GM23338 (cell line): ENCODE results near the gene THSD7A. TPM values are rescaled to one million over a fixed set of nuclear protein-coding genes. Genes with fewer than 3 reads are reported as not detected.

Source experiments
- ATAC-seq: fragments of 200-7000 bp; cut with Tn5 transposase; 3 replicates; pipeline ENCODE4 v1.9.1; 2020
- DNase-seq: peaks from one replicate; pipeline ENCODE4 v3.0.0-alpha.2; 2015; ENCODE audit warnings: low spot score
- H2AFZ ChIP-seq: fragments of 200-600 bp; sonication (generic); 2 replicates; pipeline ENCODE4 v1.8.0; 2016; ENCODE audit warnings: antibody characterized with exemption, mild to moderate bottlenecking, moderate library complexity
- H3F3A ChIP-seq: fragments of 200-600 bp; sonication (generic); replicated peaks from 2 replicates; pipeline ENCODE4 v1.8.0; 2017; ENCODE audit warnings: antibody characterized with exemption, mixed run types, low read depth
- H3K27ac ChIP-seq: fragments of 200-600 bp; sonication (generic); 2 replicates; pipeline ENCODE4 v1.6.1; 2016; ENCODE audit warnings: low read depth
- H3K27me3 ChIP-seq: fragments of 200-600 bp; sonication (generic); 2 replicates; pipeline ENCODE4 v1.8.0; 2016; ENCODE audit warnings: mild to moderate bottlenecking, mixed run types, moderate library complexity; ENCODE audit not compliant: insufficient read depth
- H3K36me3 ChIP-seq: fragments of 200-600 bp; sonication (generic); 2 replicates; pipeline ENCODE4 v1.8.0; 2016; ENCODE audit warnings: mild to moderate bottlenecking; ENCODE audit not compliant: insufficient read depth
- H3K4me1 ChIP-seq: fragments of 200-600 bp; sonication (generic); 2 replicates; pipeline ENCODE4 v1.8.0; 2016; ENCODE audit warnings: mild to moderate bottlenecking, moderate library complexity; ENCODE audit not compliant: insufficient read depth
- H3K4me2 ChIP-seq: fragments of 200-600 bp; sonication (generic); 2 replicates; pipeline ENCODE4 v1.7.1; 2017; ENCODE audit warnings: mixed run types
- H3K4me3 ChIP-seq: fragments of 200-600 bp; sonication (generic); 2 replicates; pipeline ENCODE4 v1.6.1; 2016; ENCODE audit warnings: mixed run types
- H3K79me2 ChIP-seq: fragments of 200-600 bp; sonication (generic); replicated peaks from 2 replicates; pipeline ENCODE4 v1.8.0; 2017; ENCODE audit warnings: mild to moderate bottlenecking; ENCODE audit not compliant: insufficient read depth
- H3K9me2 ChIP-seq: fragments of 200-600 bp; sonication (generic); 2 replicates; pipeline ENCODE4 v1.8.0; 2017; ENCODE audit not compliant: insufficient read depth
- H4K20me1 ChIP-seq: fragments of 200-600 bp; sonication (generic); replicated peaks from 2 replicates; pipeline ENCODE4 v1.8.0; 2017; ENCODE audit warnings: mild to moderate bottlenecking; ENCODE audit not compliant: insufficient read depth
- H3K27ac Mint-ChIP-seq: 2 replicates; pipeline ENCODE4 v1.8.0; 2020; ENCODE audit warnings: inconsistent platforms, mild to moderate bottlenecking, moderate library complexity, mixed read lengths
- H3K27me3 Mint-ChIP-seq: 3 replicates; pipeline ENCODE4 v1.8.0; 2022; ENCODE audit warnings: low read depth, mild to moderate bottlenecking, moderate library complexity, mixed read lengths, inconsistent platforms; ENCODE audit not compliant: insufficient read depth, poor library complexity
- H3K36me3 Mint-ChIP-seq: 3 replicates; pipeline ENCODE4 v1.8.0; 2021; ENCODE audit warnings: low read depth, mild to moderate bottlenecking, inconsistent platforms, moderate library complexity, mixed read lengths
- H3K4me1 Mint-ChIP-seq: 3 replicates; pipeline ENCODE4 v1.8.0; 2020; ENCODE audit warnings: mild to moderate bottlenecking, inconsistent platforms, mixed read lengths
- H3K4me3 Mint-ChIP-seq: 3 replicates; pipeline ENCODE4 v1.8.0; 2021; ENCODE audit warnings: moderate library complexity, mild to moderate bottlenecking, inconsistent platforms, mixed read lengths
- H3K9me3 Mint-ChIP-seq: 3 replicates; pipeline ENCODE4 v1.8.0; 2020; ENCODE audit warnings: moderate library complexity, mild to moderate bottlenecking, inconsistent platforms, mixed read lengths
- CREB1 ChIP-seq: fragments of 250-450 bp; sonication (Bioruptor Pico); IDR thresholded peaks from 2 replicates; pipeline ENCODE4 v1.5.0; 2020; ENCODE audit warnings: low read depth, mild to moderate bottlenecking, moderate library complexity
- CTCF ChIP-seq, 2 experiments: fragments of 200-600 bp in 1 of 2; sonication (generic) in 1 of 2; conservative IDR thresholded peaks; 2 replicates each; pipeline versions ENCODE4 v1.5.1 to v1.6.1; 2016 to 2017; ENCODE audit warnings: antibody characterized with exemption in 2 of 2, low read depth in 2 of 2, mild to moderate bottlenecking in 2 of 2, moderate library complexity in 1 of 2
- EZH2 ChIP-seq: fragments of 200-600 bp; sonication (generic); IDR thresholded peaks from one replicate; pipeline ENCODE4 v1.8.0; 2017; ENCODE audit warnings: antibody characterized with exemption, mild to moderate bottlenecking, low read depth; ENCODE audit not compliant: unreplicated experiment
- EZH2phosphoT487 ChIP-seq: fragments of 200-600 bp; sonication (generic); IDR thresholded peaks from one replicate; pipeline ENCODE4 v1.8.1; 2018; ENCODE audit warnings: antibody characterized with exemption; ENCODE audit not compliant: unreplicated experiment
- JUNB ChIP-seq: IDR thresholded peaks from one replicate; pipeline ENCODE4 v1.6.1; 2016; ENCODE audit warnings: antibody characterized with exemption; ENCODE audit not compliant: unreplicated experiment
- NANOG ChIP-seq: IDR thresholded peaks from 2 replicates; pipeline ENCODE4 v1.6.1; 2016; ENCODE audit warnings: antibody characterized with exemption, borderline replicate concordance
- POLR2AphosphoS5 ChIP-seq: IDR thresholded peaks from 2 replicates; pipeline ENCODE4 v1.6.1; 2016; ENCODE audit warnings: antibody characterized with exemption, low read depth
- STAT1 ChIP-seq: IDR thresholded peaks from one replicate; pipeline ENCODE4 v1.6.1; 2016; ENCODE audit warnings: antibody characterized with exemption; ENCODE audit not compliant: unreplicated experiment
- ZNF114 ChIP-seq: fragments of 250-450 bp; sonication (Bioruptor Pico); IDR thresholded peaks from 2 replicates; pipeline ENCODE4 v1.5.0; 2020; ENCODE audit warnings: mild to moderate bottlenecking, moderate library complexity
- ZNF331 ChIP-seq: fragments of 250-450 bp; sonication (Bioruptor Pico); IDR thresholded peaks from 2 replicates; pipeline ENCODE4 v1.5.0; 2020; ENCODE audit warnings: low read depth, mild to moderate bottlenecking, moderate library complexity
- polyA plus RNA-seq: library from polyadenylated mRNA; unstranded; fragments of >200 nt; fragmentation: Nextera tagmentation; extraction: Ambion mirVana; gene quantifications from 2 replicates; pipeline ENCODE4 v1.2.1, GENCODE V29; 2016
- total RNA-seq: library from RNA; depleted of rRNA; stranded (reverse); fragments of >200 nt; shearing (Covaris generic); gene quantifications from 2 replicates; pipeline ENCODE4 v1.2.3, GENCODE V29; 2014
- TF ChIP-seq, protein P1 (sequence below): IDR thresholded peaks from one replicate; pipeline ENCODE4 v1.6.1; 2018; ENCODE audit warnings: antibody characterized with exemption; ENCODE audit not compliant: unreplicated experiment
- TF ChIP-seq, protein P2 (sequence below): IDR thresholded peaks from 2 replicates; pipeline ENCODE4 v1.6.1; 2016; ENCODE audit warnings: antibody characterized with exemption

The THSD7A gene
- total and polyA plus RNA-seq, 2 experiments from 2014 or later, result 1.3 to 2.1 TPM

GRCh38 chr7:11698384-11698871 is 133.6 kb downstream of the THSD7A start:
- no peaks in the 10 kb centered on the region for H3K36me3 ChIP-seq
- Mint-ChIP-seq H3K36me3 (no peaks in the 10 kb centered on the region), H3K4me1 (peaks cover 9% of the 10 kb centered on the region; the same call in 2 of the 3 replicates), H3K27ac (no peak overlapping the region), H3K9me3 (no peaks in the 10 kb centered on the region), H3K27me3 (no peaks in the 10 kb centered on the region), H3K4me3 (no peak overlapping the region)
- H3K4me3 ChIP-seq, result no peak overlapping the region
- no peaks in the 10 kb centered on the region for H4K20me1 ChIP-seq
- no peak overlapping the region for H3K27ac ChIP-seq
- H2AFZ ChIP-seq, result no peak overlapping the region
- DNase-seq, result no peak
- TF ChIP-seq CREB1 (CRISPR knock-in tag) (no peak), POLR2AphosphoS5 (no peak), JUNB (no peak), ZNF331 (CRISPR knock-in tag) (no peak), EZH2phosphoT487 (no peak), STAT1 (no peak), NANOG (no peak)
- TF ChIP-seq, protein P1, sequence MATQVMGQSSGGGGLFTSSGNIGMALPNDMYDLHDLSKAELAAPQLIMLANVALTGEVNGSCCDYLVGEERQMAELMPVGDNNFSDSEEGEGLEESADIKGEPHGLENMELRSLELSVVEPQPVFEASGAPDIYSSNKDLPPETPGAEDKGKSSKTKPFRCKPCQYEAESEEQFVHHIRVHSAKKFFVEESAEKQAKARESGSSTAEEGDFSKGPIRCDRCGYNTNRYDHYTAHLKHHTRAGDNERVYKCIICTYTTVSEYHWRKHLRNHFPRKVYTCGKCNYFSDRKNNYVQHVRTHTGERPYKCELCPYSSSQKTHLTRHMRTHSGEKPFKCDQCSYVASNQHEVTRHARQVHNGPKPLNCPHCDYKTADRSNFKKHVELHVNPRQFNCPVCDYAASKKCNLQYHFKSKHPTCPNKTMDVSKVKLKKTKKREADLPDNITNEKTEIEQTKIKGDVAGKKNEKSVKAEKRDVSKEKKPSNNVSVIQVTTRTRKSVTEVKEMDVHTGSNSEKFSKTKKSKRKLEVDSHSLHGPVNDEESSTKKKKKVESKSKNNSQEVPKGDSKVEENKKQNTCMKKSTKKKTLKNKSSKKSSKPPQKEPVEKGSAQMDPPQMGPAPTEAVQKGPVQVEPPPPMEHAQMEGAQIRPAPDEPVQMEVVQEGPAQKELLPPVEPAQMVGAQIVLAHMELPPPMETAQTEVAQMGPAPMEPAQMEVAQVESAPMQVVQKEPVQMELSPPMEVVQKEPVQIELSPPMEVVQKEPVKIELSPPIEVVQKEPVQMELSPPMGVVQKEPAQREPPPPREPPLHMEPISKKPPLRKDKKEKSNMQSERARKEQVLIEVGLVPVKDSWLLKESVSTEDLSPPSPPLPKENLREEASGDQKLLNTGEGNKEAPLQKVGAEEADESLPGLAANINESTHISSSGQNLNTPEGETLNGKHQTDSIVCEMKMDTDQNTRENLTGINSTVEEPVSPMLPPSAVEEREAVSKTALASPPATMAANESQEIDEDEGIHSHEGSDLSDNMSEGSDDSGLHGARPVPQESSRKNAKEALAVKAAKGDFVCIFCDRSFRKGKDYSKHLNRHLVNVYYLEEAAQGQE, result no peak
- TF ChIP-seq, protein P2, sequence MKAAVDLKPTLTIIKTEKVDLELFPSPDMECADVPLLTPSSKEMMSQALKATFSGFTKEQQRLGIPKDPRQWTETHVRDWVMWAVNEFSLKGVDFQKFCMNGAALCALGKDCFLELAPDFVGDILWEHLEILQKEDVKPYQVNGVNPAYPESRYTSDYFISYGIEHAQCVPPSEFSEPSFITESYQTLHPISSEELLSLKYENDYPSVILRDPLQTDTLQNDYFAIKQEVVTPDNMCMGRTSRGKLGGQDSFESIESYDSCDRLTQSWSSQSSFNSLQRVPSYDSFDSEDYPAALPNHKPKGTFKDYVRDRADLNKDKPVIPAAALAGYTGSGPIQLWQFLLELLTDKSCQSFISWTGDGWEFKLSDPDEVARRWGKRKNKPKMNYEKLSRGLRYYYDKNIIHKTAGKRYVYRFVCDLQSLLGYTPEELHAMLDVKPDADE, result no peak
- no peaks in the 10 kb centered on the region for H3K9me2 ChIP-seq
- no peak for ATAC-seq
- no peak overlapping the region for H3K4me2 ChIP-seq
- H3K79me2 ChIP-seq, result no peaks in the 10 kb centered on the region
- no peaks in the 10 kb centered on the region for H3K4me1 ChIP-seq
- H3K27me3 ChIP-seq, result no peaks in the 10 kb centered on the region
- no peaks in the 10 kb centered on the region for H3F3A ChIP-seq

GRCh38 chr7:11690395-11690794 is 141.6 kb downstream of the THSD7A start:
- H3K4me2 ChIP-seq, result no peak overlapping the region
- H3K9me2 ChIP-seq, result no peaks in the 10 kb centered on the region
- Mint-ChIP-seq H3K27ac (peak overlapping the region; percentile 69; the same call in 1 of the 2 replicates), H3K4me3 (no peak overlapping the region), H3K36me3 (no peaks in the 10 kb centered on the region), H3K9me3 (no peaks in the 10 kb centered on the region), H3K27me3 (no peaks in the 10 kb centered on the region), H3K4me1 (peaks cover 5% of the 10 kb centered on the region)
- H3K79me2 ChIP-seq, result no peaks in the 10 kb centered on the region
- ATAC-seq (peak; percentile 72), DNase-seq (peak; percentile 35)
- no peaks in the 10 kb centered on the region for H3F3A ChIP-seq
- no peaks in the 10 kb centered on the region for H4K20me1 ChIP-seq
- no peaks in the 10 kb centered on the region for H3K27me3 ChIP-seq
- H3K4me3 ChIP-seq, result no peak overlapping the region
- H3K36me3 ChIP-seq, result no peaks in the 10 kb centered on the region
- H3K4me1 ChIP-seq, result 0 out of 2 replicates have a peak, but pooled peaks cover 5% of the 10 kb centered on the region
- no peak overlapping the region for H3K27ac ChIP-seq
- H2AFZ ChIP-seq, result no peak overlapping the region
- TF ChIP-seq CREB1 (CRISPR knock-in tag), result no peak
- no peak for TF ChIP-seq ZNF114 (CRISPR knock-in tag)
- TF ChIP-seq ZNF331 (CRISPR knock-in tag), result no peak
- TF ChIP-seq CTCF (conservative IDR thresholded peaks at IDR 0.05; ENCODE audit: low read depth in 2 of 2), result no peak
- no peak for TF ChIP-seq EZH2
- TF ChIP-seq, protein P2, result no peak
- no peak for TF ChIP-seq NANOG
- no peak for TF ChIP-seq EZH2phosphoT487
- TF ChIP-seq, protein P1, result no peak
